HG03342 (cell line): ENCODE measurements around the gene ADD2.
"Not testable (repeated sequence)": the region's sequence is repeated elsewhere in the genome, so short reads cannot be mapped to it uniquely, and the experiment has no call there.

Experiments used
- ATAC-seq: cut with Tn5 transposase; IDR thresholded peaks from one replicate; pipeline ENCODE4 v1.9.1; 2021; ENCODE audit warnings: mild to moderate bottlenecking, moderate library complexity; ENCODE audit not compliant: unreplicated experiment

Gene ADD2

GRCh38 chr2:70767699-70768589 is at the start of gene ADD2:
TSS of gene ADD2 (minus strand) at chr2:70768200. CDS start at chr2:70706408, 61,792 bp downstream.
- no peak for ATAC-seq

- ATAC-seq: no peak
Observed at GRCh38 chr2:70817284-70817954, 49.4 kb upstream of the ADD2 start.

- no peak for ATAC-seq
Observed at GRCh38 chr2:70816726-70817125, 48.7 kb upstream of the ADD2 start.

- ATAC-seq: no peak
Observed at GRCh38 chr2:70808983-70809958, 41.3 kb upstream of the ADD2 start.

GRCh38 chr2:70807828-70808118 is 39.8 kb upstream of the ADD2 start:
- no peak for ATAC-seq

- no peak for ATAC-seq
Observed at GRCh38 chr2:70807102-70807827, 39.3 kb upstream of the ADD2 start.

- ATAC-seq: no peak
Observed at GRCh38 chr2:70806620-70807019, 38.6 kb upstream of the ADD2 start.

GRCh38 chr2:70806013-70806412 is 38.0 kb upstream of the ADD2 start:
- ATAC-seq: no peak

- no peak for ATAC-seq
Observed at GRCh38 chr2:70801607-70802263, 33.7 kb upstream of the ADD2 start.

- no peak for ATAC-seq
Observed at GRCh38 chr2:70799706-70800105, 31.7 kb upstream of the ADD2 start.

- not testable (repeated sequence) for ATAC-seq
Observed at GRCh38 chr2:70797996-70798395, 30.0 kb upstream of the ADD2 start.

GRCh38 chr2:70797506-70797905 is 29.5 kb upstream of the ADD2 start:
- no peak for ATAC-seq

GRCh38 chr2:70796262-70796661 is 28.3 kb upstream of the ADD2 start:
- ATAC-seq: no peak

- ATAC-seq: no peak
Observed at GRCh38 chr2:70795164-70795995, 27.4 kb upstream of the ADD2 start.

GRCh38 chr2:70793450-70793849 is 25.4 kb upstream of the ADD2 start:
- no peak for ATAC-seq

- no peak for ATAC-seq
Observed at GRCh38 chr2:70790136-70790828, 22.3 kb upstream of the ADD2 start, which contains the start of gene FIGLA. TSS of gene FIGLA (minus strand) at chr2:70790643. CDS start at chr2:70790638, 5 bp downstream.

- no peak for ATAC-seq
Observed at GRCh38 chr2:70789304-70790135, 21.5 kb upstream of the ADD2 start.
